Measurements from ENCODE around the gene IRAG1. TPM values are rescaled to one million over a fixed set of nuclear protein-coding genes. Genes with fewer than 3 reads are reported as not detected.
A peak's percentile ranks its signal among the peaks of the same experiment; 100 is the strongest.

Gene IRAG1
- total and polyA plus RNA-seq, 2 of the 13 experiments (the other 11 are each of a cell fraction or from before 2014, with no cell fraction given) = 0.13 to 0.20 TPM

- no peak for TF ChIP-seq POLR2AphosphoS2 (IDR thresholded peaks at IDR 0.05; ENCODE audit: low read depth, low read length)
- TF ChIP-seq ZNF337 (CRISPR knock-in tag; IDR thresholded peaks at IDR 0.05; ENCODE audit: borderline replicate concordance, low read depth) = no peak
- TF ChIP-seq ZNF501 (CRISPR knock-in tag; IDR thresholded peaks at IDR 0.05) = peak; percentile 81
- no peak for TF ChIP-seq ZNF646 (CRISPR knock-in tag; IDR thresholded peaks at IDR 0.05)
- no peak for TF ChIP-seq DZIP1 (CRISPR knock-in tag; IDR thresholded peaks at IDR 0.05)
- TF ChIP-seq MTA3 (CRISPR knock-in tag; IDR thresholded peaks at IDR 0.05) = no peak
- TF ChIP-seq ZNF576 (CRISPR knock-in tag; IDR thresholded peaks at IDR 0.05) = no peak
- no peak for TF ChIP-seq ZNF432 (CRISPR knock-in tag; IDR thresholded peaks at IDR 0.05; ENCODE audit: borderline replicate concordance)
- peak; percentile 67; the same call in 1 of the 2 replicates for TF ChIP-seq POGK (CRISPR knock-in tag; conservative IDR thresholded peaks at IDR 0.05)
- TF ChIP-seq ZFP37 (CRISPR knock-in tag; IDR thresholded peaks at IDR 0.05; ENCODE audit: borderline replicate concordance) = no peak
- TF ChIP-seq SYNCRIP (IDR thresholded peaks at IDR 0.05; ENCODE audit: insufficient read depth, low read depth, low read length) = no peak
- no peak for TF ChIP-seq ZNF343 (CRISPR knock-in tag; IDR thresholded peaks at IDR 0.05)
- 0 out of 2 replicates have a peak, but pooled peaks have one; percentile 42 for TF ChIP-seq ZNF567 (CRISPR knock-in tag; IDR thresholded peaks at IDR 0.05; ENCODE audit: borderline replicate concordance)
- no peak for TF ChIP-seq ZSCAN21 (CRISPR knock-in tag; IDR thresholded peaks at IDR 0.05; ENCODE audit: borderline replicate concordance)
- TF ChIP-seq POGZ (CRISPR knock-in tag; IDR thresholded peaks at IDR 0.05) = no peak
- TF ChIP-seq ZNF136 (CRISPR knock-in tag; IDR thresholded peaks at IDR 0.05; ENCODE audit: low read depth) = no peak
These were observed 42.2 kb upstream of the IRAG1 start (continued) for GRCh38 chr11:10735481-10736475.
